ENCODE data around the gene RCCD1. TPM values are rescaled to one million over a fixed set of nuclear protein-coding genes. Genes with fewer than 3 reads are reported as not detected.

The RCCD1 gene
- total and polyA plus RNA-seq, 9 of the 15 experiments (the other 6 are each of a cell fraction or from before 2014, with no cell fraction given) = 11.1 to 51.4 (median 24.7) TPM

- TF ChIP-seq MAFG (tag; conservative IDR thresholded peaks at IDR 0.05) = peak; percentile 91
- peak; percentile 78 for TF ChIP-seq NFE2L1 (tag; IDR thresholded peaks at IDR 0.05; ENCODE audit: borderline replicate concordance, low read depth)
These were observed 24.9 kb downstream of the RCCD1 start (continued) for GRCh38 chr15:90979582-90979981.

- H3K4me1 ChIP-seq (replicated peaks in 1 of 2; ENCODE audit: control insufficient read depth in 2 of 2, insufficient read depth in 2 of 2, low read length in 2 of 2) = no peaks in the 10 kb centered on the region
- peaks cover 42% of the 10 kb centered on the region for H3K79me2 ChIP-seq (ENCODE audit: control insufficient read depth, insufficient read depth, low read length)
- FAIRE-seq (no peak), DNase-seq (ENCODE audit: extremely low read depth in 1 of 4, low spot score in 3 of 4) (no peak), ATAC-seq (no peak)
- no peaks in the 10 kb centered on the region for H3K9me3 ChIP-seq (replicated peaks; ENCODE audit: control insufficient read depth, insufficient read depth, low read depth, low read length)
- no peaks in the 10 kb centered on the region for H3K9me1 ChIP-seq (ENCODE audit: control insufficient read depth, insufficient read depth, low read length)
- ChIA-PET CTCF (ENCODE audit: low intra/inter-chr PET ratio) (no interaction called here), POLR2A (interaction anchor here (0.6 to 8.7 kb wide), 9 partner anchors 6 to 29 kb away, joined by 3 to 65 read pairs (median 4); no protein-coding TSS in a partner anchor)
- no peak overlapping the region for H3K4me2 ChIP-seq (ENCODE audit: insufficient read depth, low read length)
- H3K27ac ChIP-seq (ENCODE audit: extremely low read depth, low read depth, low read length) = no peak overlapping the region
- no peak overlapping the region for H2AFZ ChIP-seq (ENCODE audit: low read depth, low read length)
- H3K27me3 ChIP-seq (ENCODE audit: control insufficient read depth in 2 of 2, insufficient read depth in 2 of 2, low read length in 2 of 2) = no peaks in the 10 kb centered on the region
- H3K4me3 ChIP-seq = no peak overlapping the region
- no peaks in the 10 kb centered on the region; the same call in 1 of the 2 replicates for H4K20me1 ChIP-seq (replicated peaks; ENCODE audit: control insufficient read depth, insufficient read depth, low read length)
- peaks cover 91% of the 10 kb centered on the region for H3K36me3 ChIP-seq (ENCODE audit: control insufficient read depth, insufficient read depth, low read length)
- H3K9ac ChIP-seq (ENCODE audit: insufficient read depth in 1 of 2, low read depth in 2 of 2, low read length in 2 of 2) = no peak overlapping the region
- in situ Hi-C loops (cut with MboI) = no loop called here
- no TSS peak for BruUV-seq (replicated peaks)
- 89% methylated on average over 5 of the region's 6 CpGs for WGBS (ENCODE audit: insufficient coverage, low coverage, missing lambda C conversion rate)
- intact Hi-C loops (cut with micrococcal nuclease) = no loop called here
- TF ChIP-seq SRSF7 (optimal IDR thresholded peaks at IDR 0.05; ENCODE audit: low read depth, low read length) = no peak
- no peak for TF ChIP-seq CCNT2 (IDR thresholded peaks at IDR 0.05; ENCODE audit: borderline replicate concordance, extremely low read depth, insufficient read length, low read depth, low read length)
- no peak for TF ChIP-seq BACH1 (tag; IDR thresholded peaks at IDR 0.05)
- no peak for TF ChIP-seq TEAD2 (tag; IDR thresholded peaks at IDR 0.05)
- TF ChIP-seq ZNF75A (CRISPR knock-in tag; IDR thresholded peaks at IDR 0.05) = no peak
- TF ChIP-seq FOXA3 (CRISPR knock-in tag; conservative IDR thresholded peaks at IDR 0.05 in 1 of 2, IDR thresholded peaks at IDR 0.05 in 1 of 2) = no peak
- no peak for TF ChIP-seq ZFPM2 (CRISPR knock-in tag; IDR thresholded peaks at IDR 0.05)
- TF ChIP-seq ETV6 (IDR thresholded peaks at IDR 0.05; ENCODE audit: borderline replicate concordance in 1 of 2, low read depth in 2 of 2, low read length in 1 of 2) = no peak
- TF ChIP-seq ETV6 (CRISPR knock-in tag; IDR thresholded peaks at IDR 0.05; ENCODE audit: borderline replicate concordance) = no peak
- TF ChIP-seq GABPB1 (CRISPR knock-in tag; IDR thresholded peaks at IDR 0.05) = no peak
- no peak for TF ChIP-seq HBP1 (CRISPR knock-in tag; IDR thresholded peaks at IDR 0.05)
- TF ChIP-seq ZKSCAN8 (CRISPR knock-in tag; IDR thresholded peaks at IDR 0.05) = no peak
- TF ChIP-seq PKNOX1 (IDR thresholded peaks at IDR 0.05) = no peak
- no peak for TF ChIP-seq CTCFL (IDR thresholded peaks at IDR 0.05; ENCODE audit: borderline replicate concordance, insufficient read depth, low read depth, low read length, poor library complexity, severe bottlenecking)
These were observed 27.0 kb downstream of the RCCD1 start for GRCh38 chr15:90981681-90982080.

All from K562 (cell line).